Kidney epithelial cell (primary cell): ENCODE measurements around the gene DOCK10. TPM values are rescaled to one million over a fixed set of nuclear protein-coding genes. Genes with fewer than 3 reads are reported as not detected.

Experiments
- DNase-seq: peaks from one replicate; pipeline ENCODE4 v3.0.0-alpha.2; 2010; ENCODE audit warnings: low read depth
- H3K27me3 ChIP-seq: 2 replicates; pipeline ENCODE4 v1.6.0; 2011; ENCODE audit warnings: low read length; ENCODE audit not compliant: control insufficient read depth, insufficient read depth
- H3K36me3 ChIP-seq: 2 replicates; pipeline ENCODE4 v1.5.1; 2011; ENCODE audit warnings: low read length; ENCODE audit not compliant: control insufficient read depth, insufficient read depth
- H3K4me3 ChIP-seq: 2 replicates; pipeline ENCODE4 v1.5.1; 2011; ENCODE audit warnings: low read depth, mild to moderate bottlenecking, control low read depth, low read length
- CTCF ChIP-seq: IDR thresholded peaks from 2 replicates; pipeline ENCODE4 v1.5.1; 2011; ENCODE audit warnings: mild to moderate bottlenecking, moderate library complexity, low read length, control low read depth, inconsistent platforms; ENCODE audit not compliant: insufficient read depth, poor library complexity, severe bottlenecking
- total RNA-seq: library from RNA; depleted of rRNA; stranded (reverse); fragments of >200 nt; gene quantifications from 2 replicates; pipeline ENCODE4 v1.2.3, GENCODE V29; 2015

The DOCK10 gene
- total RNA-seq, 1 donor from 2014 or later: 5.0 TPM

- Histone ChIP-seq H3K4me3 (no peak overlapping the region), H3K36me3 (no peaks in the 10 kb centered on the region), H3K27me3 (no peaks in the 10 kb centered on the region)
- TF ChIP-seq CTCF: no peak
- no peak for DNase-seq
These were observed 104.4 kb downstream of the DOCK10 start for GRCh38 chr2:224937887-224938286.

- Histone ChIP-seq H3K27me3 (no peaks in the 10 kb centered on the region), H3K4me3 (no peak overlapping the region), H3K36me3 (no peaks in the 10 kb centered on the region)
- no peak for DNase-seq
- no peak for TF ChIP-seq CTCF
These were observed 107.6 kb downstream of the DOCK10 start for GRCh38 chr2:224934526-224935188.

- Histone ChIP-seq H3K4me3 (no peak overlapping the region), H3K27me3 (no peaks in the 10 kb centered on the region), H3K36me3 (no peaks in the 10 kb centered on the region)
- no peak for DNase-seq
- TF ChIP-seq CTCF: no peak
These were observed 108.8 kb downstream of the DOCK10 start for GRCh38 chr2:224933431-224933830.

GRCh38 chr2:224932522-224932921 is 109.7 kb downstream of the DOCK10 start:
- no peak for TF ChIP-seq CTCF
- no peak overlapping the region for H3K4me3 ChIP-seq
- no peaks in the 10 kb centered on the region for H3K36me3 ChIP-seq
- no peaks in the 10 kb centered on the region for H3K27me3 ChIP-seq
- DNase-seq: no peak

GRCh38 chr2:224931956-224932355 is 110.3 kb downstream of the DOCK10 start:
- Histone ChIP-seq H3K36me3 (no peaks in the 10 kb centered on the region), H3K4me3 (no peak overlapping the region)
- no peak for DNase-seq

More at GRCh38 chr2:224931956-224932355, 110.3 kb downstream of the DOCK10 start:
- no peak for TF ChIP-seq CTCF
- no peaks in the 10 kb centered on the region for H3K27me3 ChIP-seq
